H1 (cell line): ENCODE results near the gene SOX10. TPM values are rescaled to one million over a fixed set of nuclear protein-coding genes. Genes with fewer than 3 reads are reported as not detected.

ENCODE experiments used
- CTCF ChIA-PET: fragments of 300-600 bp; sonication (Branson Sonifier 250); formaldehyde crosslinking; loops from one replicate; lab custom pipeline; 2021; ENCODE audit not compliant: partially characterized antibody; lab: Charles Lee
- POLR2A ChIA-PET: fragments of 300-600 bp; sonication (Branson Sonifier 250); formaldehyde crosslinking; loops from one replicate; lab custom pipeline; 2021; ENCODE audit warnings: inconsistent platforms; ENCODE audit not compliant: partially characterized antibody; lab: Charles Lee
- DNase-seq, 2 experiments: peaks; one replicate each; pipeline versions ENCODE4 v3.0.0 to v3.0.0-alpha.2; 2010 to 2022; ENCODE audit warnings: low spot score in 2 of 2, low read depth in 1 of 2, mixed read lengths in 1 of 2
- FAIRE-seq: peaks from 2 replicates; lab custom pipeline; 2011; peaks lifted over from hg19 to GRCh38; lab: Jason Lieb, UNC
- H2AFZ ChIP-seq: 2 replicates; pipeline ENCODE4 v1.8.1; 2012; ENCODE audit warnings: low read length, inconsistent platforms
- H2AK5ac ChIP-seq: 2 replicates; pipeline ENCODE4 v1.6.1; 2013; ENCODE audit warnings: low read depth, low read length
- H2BK120ac ChIP-seq: replicated peaks from 2 replicates; pipeline ENCODE3; 2013; ENCODE audit warnings: low read depth, low read length, inconsistent platforms
- H2BK12ac ChIP-seq: 2 replicates; pipeline ENCODE4 v1.6.1; 2013; ENCODE audit warnings: low read depth, low read length
- H2BK15ac ChIP-seq: 2 replicates; pipeline ENCODE4 v1.6.1; 2013; ENCODE audit warnings: low read length
- H2BK20ac ChIP-seq: 2 replicates; pipeline ENCODE4 v1.6.1; 2013; ENCODE audit warnings: low read length
- H2BK5ac ChIP-seq: 2 replicates; pipeline ENCODE4 v1.6.1; 2013; ENCODE audit warnings: low read depth, low read length
- H3K14ac ChIP-seq: 2 replicates; pipeline ENCODE4 v1.6.1; 2013; ENCODE audit warnings: inconsistent platforms; ENCODE audit not compliant: insufficient read length
- H3K18ac ChIP-seq: 2 replicates; pipeline ENCODE4 v1.6.1; 2013; ENCODE audit warnings: low read length; ENCODE audit errors: extremely low read depth
- H3K23ac ChIP-seq: 2 replicates; pipeline ENCODE4 v1.6.1; 2013; ENCODE audit warnings: inconsistent platforms; ENCODE audit not compliant: insufficient read length
- H3K23me2 ChIP-seq: 2 replicates; pipeline ENCODE4 v1.6.1; 2013; ENCODE audit warnings: low read depth, low read length
- H3K27ac ChIP-seq: 2 replicates; pipeline ENCODE4 v1.6.1; 2011; ENCODE audit warnings: low read depth, low read length, inconsistent platforms
- H3K27me3 ChIP-seq, 4 experiments: replicated peaks in 1 of 4; 1 replicate in 1 of 4; 2 replicates in 3 of 4; pipeline versions ENCODE4 v1.6.1 to v1.8.1; 2011 to 2013; ENCODE audit warnings: low read length in 3 of 4, mild to moderate bottlenecking in 3 of 4, inconsistent platforms in 2 of 4, mixed read lengths in 2 of 4, moderate library complexity in 1 of 4; ENCODE audit not compliant: control insufficient read depth in 3 of 4, insufficient read depth in 3 of 4; ENCODE audit errors: extremely low read depth in 1 of 4
- H3K36me3 ChIP-seq, 4 experiments: 2 replicates each; pipeline versions ENCODE4 v1.6.1 to v1.8.1; 2011 to 2013; ENCODE audit warnings: mild to moderate bottlenecking in 4 of 4, low read length in 3 of 4, moderate library complexity in 2 of 4, control low read depth in 1 of 4, inconsistent platforms in 1 of 4; ENCODE audit not compliant: insufficient read depth in 4 of 4, control insufficient read depth in 2 of 4
- H3K4ac ChIP-seq: replicated peaks from 2 replicates; pipeline ENCODE3; 2013; ENCODE audit warnings: low read length, low read depth, mixed read lengths, inconsistent platforms; ENCODE audit not compliant: insufficient read length
- H3K4me1 ChIP-seq, 4 experiments: replicated peaks in 1 of 4; 1 replicate in 1 of 4; 2 replicates in 3 of 4; pipeline versions ENCODE4 v1.6.1 to v1.8.1; 2011 to 2013; ENCODE audit warnings: low read length in 3 of 4, inconsistent platforms in 2 of 4, mixed read lengths in 1 of 4; ENCODE audit not compliant: insufficient read depth in 4 of 4, control insufficient read depth in 3 of 4
- H3K4me2 ChIP-seq, 2 experiments: 2 replicates each; pipeline versions ENCODE4 v1.6.1 to v1.8.1; 2011 to 2013; ENCODE audit warnings: low read depth in 2 of 2, low read length in 2 of 2, control low read depth in 1 of 2, inconsistent platforms in 1 of 2, mild to moderate bottlenecking in 1 of 2; ENCODE audit not compliant: insufficient read depth in 1 of 2
- H3K4me3 ChIP-seq, 4 experiments: fragments of 200-600, 300-600 bp in 1 of 4; sonication (generic), shearing (Covaris generic), sonication (Bioruptor Twin) in 1 of 4; 2 replicates each; pipeline versions ENCODE4 v1.5.1 to v1.8.1; 2011 to 2016; ENCODE audit warnings: low read length in 4 of 4, low read depth in 3 of 4, control low read depth in 2 of 4, inconsistent platforms in 2 of 4, mild to moderate bottlenecking in 2 of 4, mixed read lengths in 1 of 4, moderate library complexity in 1 of 4; ENCODE audit not compliant: insufficient read depth in 2 of 4; ENCODE audit errors: extremely low read depth in 1 of 4
- H3K56ac ChIP-seq: replicated peaks from 2 replicates; pipeline ENCODE3; 2013; ENCODE audit warnings: low read depth, mild to moderate bottlenecking, mixed read lengths, low read length, inconsistent platforms; ENCODE audit not compliant: insufficient read length
- H3K79me1 ChIP-seq: 2 replicates; pipeline ENCODE4 v1.6.1; 2013; ENCODE audit warnings: low read depth, low read length, control low read depth
- H3K79me2 ChIP-seq, 2 experiments: 2 replicates each; pipeline versions ENCODE4 v1.6.1 to v1.8.1; 2012 to 2013; ENCODE audit warnings: low read length in 2 of 2, mild to moderate bottlenecking in 2 of 2, inconsistent platforms in 1 of 2; ENCODE audit not compliant: insufficient read depth in 2 of 2, control insufficient read depth in 1 of 2
- H3K9ac ChIP-seq, 4 experiments: replicated peaks in 1 of 4; 1 replicate in 1 of 4; 2 replicates in 3 of 4; pipeline versions ENCODE4 v1.6.1 to v1.8.1; 2011 to 2013; ENCODE audit warnings: low read depth in 3 of 4, low read length in 3 of 4, control low read depth in 2 of 4, mild to moderate bottlenecking in 2 of 4, moderate library complexity in 2 of 4, inconsistent platforms in 1 of 4; ENCODE audit errors: extremely low read depth in 1 of 4
- H3K9me3 ChIP-seq, 2 experiments: 2 replicates each; pipeline versions ENCODE4 v1.6.1 to v1.8.1; 2012 to 2013; ENCODE audit warnings: mild to moderate bottlenecking in 2 of 2, moderate library complexity in 2 of 2, control low read depth in 1 of 2, inconsistent platforms in 1 of 2, low read depth in 1 of 2, low read length in 1 of 2, mixed read lengths in 1 of 2; ENCODE audit not compliant: insufficient read depth in 2 of 2
- H4K20me1 ChIP-seq, 2 experiments: replicated peaks in 1 of 2; 2 replicates each; pipeline versions ENCODE3 to v1.8.1; 2011 to 2013; ENCODE audit warnings: inconsistent platforms in 2 of 2, low read length in 2 of 2, mild to moderate bottlenecking in 1 of 2; ENCODE audit not compliant: insufficient read depth in 2 of 2, control insufficient read depth in 1 of 2
- H4K5ac ChIP-seq: 2 replicates; pipeline ENCODE4 v1.6.1; 2013; ENCODE audit warnings: low read length, low read depth, mixed read lengths, inconsistent platforms; ENCODE audit not compliant: insufficient read length
- H4K8ac ChIP-seq: 2 replicates; pipeline ENCODE4 v1.8.0; 2013; ENCODE audit warnings: mild to moderate bottlenecking, moderate library complexity, low read length, inconsistent platforms; ENCODE audit not compliant: insufficient read depth; ENCODE audit errors: extremely low read depth
- H4K91ac ChIP-seq: replicated peaks from 2 replicates; pipeline ENCODE3; 2013; ENCODE audit warnings: low read length, mixed read lengths, inconsistent platforms; ENCODE audit not compliant: insufficient read length
- RXRA ChIP-seq: IDR thresholded peaks from 2 replicates; pipeline ENCODE4 v1.6.1; 2011; ENCODE audit warnings: low read depth, mild to moderate bottlenecking, low read length, moderate library complexity; ENCODE audit not compliant: insufficient read depth
- WGBS, 2 experiments: shearing (Covaris generic) in 1 of 2; methylation state at CpG; one replicate each; pipeline versions ENCODE4 v1.1.6 to v1.1.7; 2013 to 2015; ENCODE audit warnings: low lambda C conversion rate in 2 of 2, mixed read lengths in 2 of 2, inconsistent platforms in 1 of 2, low coverage in 1 of 2, missing lambda C conversion rate in 1 of 2; ENCODE audit not compliant: insufficient replicate concordance in 2 of 2, insufficient coverage in 1 of 2, insufficient read length in 1 of 2; ENCODE audit errors: extremely low coverage in 1 of 2, missing lambda C conversion rate in 1 of 2; 5-methylcytosine and 5-hydroxymethylcytosine counted together
- polyA plus RNA-seq, 7 experiments: library from polyadenylated mRNA; depleted of rRNA in 3 of 7; stranded (reverse) in 5 of 7; unstranded in 2 of 7; fragments of >200 nt in 5 of 7; fragments of 200-250 nt in 2 of 7; gene quantifications; 1 replicate in 5 of 7; 2 replicates in 1 of 7; 4 replicates in 1 of 7; pipeline versions ENCODE4 v1.2.1 to v1.2.3, GENCODE V29; 2011 to 2013; ENCODE audit warnings: missing spikeins in 2 of 7, mixed read lengths in 2 of 7
- total RNA-seq: library from RNA; stranded (reverse); fragmentation: NEBNext Ultra II Directional; extraction: Animal tissue kit (Norgen Biotek cat#: 25700); gene quantifications from 2 replicates; pipeline ENCODE4 v1.2.1, GENCODE V29; 2021

Gene SOX10
- total and polyA plus RNA-seq, 2 of the 8 experiments (the other 6 are each of a cell fraction or from before 2014, with no cell fraction given), result 2.7 TPM

GRCh38 chr22:37970864-37971263, 13.5 kb downstream of the SOX10 start:
- Histone ChIP-seq H3K23me2 (no peaks in the 10 kb centered on the region), H3K36me3 (peaks cover 4 to 24% (median 9%) of the 10 kb centered on the region in 4 experiments; a peak in 7 of 8 replicates), H4K91ac (no peak overlapping the region), H3K27me3 (no peaks in the 10 kb centered on the region), H3K23ac (no peak overlapping the region), H3K4me2 (peak overlapping the region in 1 of 2 experiments; percentile 62; a peak in 1 of 4 replicates), H4K20me1 (peaks cover 2 to 4% of the 10 kb centered on the region in 2 experiments), H3K4me1 (peaks cover 6 to 20% (median 11%) of the 10 kb centered on the region in 4 experiments), H2BK15ac (no peak overlapping the region), H3K56ac (no peak overlapping the region), H2AK5ac (no peak overlapping the region), H3K27ac (no peak overlapping the region), H4K8ac (no peak overlapping the region), H3K4me3 (peak overlapping the region in 1 of 4 experiments; percentile 44; a peak in 1 of 8 replicates), H2BK5ac (0 out of 2 replicates have a peak overlapping the region, but pooled peaks have one; percentile 21), H3K4ac (no peak overlapping the region), H3K79me1 (peaks cover 5% of the 10 kb centered on the region; the same call in 1 of the 2 replicates), H2AFZ (no peak overlapping the region), H3K9ac (no peak overlapping the region), H3K18ac (no peak overlapping the region; the same call in 1 of the 2 replicates), H3K14ac (no peak overlapping the region), H2BK12ac (no peak overlapping the region), H2BK120ac (no peak overlapping the region), H3K9me3 (no peaks in the 10 kb centered on the region), H2BK20ac (peak overlapping the region; percentile 64; the same call in 1 of the 2 replicates), H4K5ac (no peak overlapping the region), H3K79me2 (0 out of 4 replicates have a peak, but pooled peaks cover 0 to 3% of the 10 kb centered on the region in 2 experiments)
- DNase-seq (no peak), FAIRE-seq (no peak)
- 98% methylated on average over 4 of the region's 4 CpGs; no CpG with 5 or more reads in 1 of the 2 experiments for WGBS, 2 experiments
- ChIA-PET POLR2A (interaction anchor here (1.0 to 2.8 kb wide), 12 partner anchors 11 to 153 kb away, joined by 3 to 26 read pairs (median 6); partner anchors contain the start of genes ANKRD54, C22orf23, MICALL1 and POLR2F), CTCF (interaction anchor here (0.7 to 3.5 kb wide), 4 partner anchors 11 to 193 kb away, joined by 3 to 20 read pairs (median 8); no protein-coding TSS in a partner anchor)
- no peak for TF ChIP-seq RXRA
